Renal cortex interstitium (tissue), 11 donors: Measurements from ENCODE around the gene SOX6. TPM values are rescaled to one million over a fixed set of nuclear protein-coding genes. Genes with fewer than 3 reads are reported as not detected.
"Not testable (repeated sequence)": the region's sequence is repeated elsewhere in the genome, so short reads cannot be mapped to it uniquely, and the experiment has no call there.

Experiments used
- DNase-seq, 11 donors: peaks; one replicate each; pipeline ENCODE4 v3.0.0-alpha.2; 2013; ENCODE audit warnings: low read depth in 9 of 11, low spot score in 4 of 11; ENCODE audit errors: extremely low read depth in 1 of 11
- polyA plus RNA-seq, 3 donors: library from polyadenylated mRNA; unstranded; fragments of 120-200 nt; gene quantifications; one replicate each; pipeline ENCODE4 v1.2.1, GENCODE V29; 2013; ENCODE audit not compliant: insufficient read length in 3 of 3

SOX6 gene
- polyA plus RNA-seq, 3 donors = 20.4 to 24.9 (median 21.0) TPM

DNA sequence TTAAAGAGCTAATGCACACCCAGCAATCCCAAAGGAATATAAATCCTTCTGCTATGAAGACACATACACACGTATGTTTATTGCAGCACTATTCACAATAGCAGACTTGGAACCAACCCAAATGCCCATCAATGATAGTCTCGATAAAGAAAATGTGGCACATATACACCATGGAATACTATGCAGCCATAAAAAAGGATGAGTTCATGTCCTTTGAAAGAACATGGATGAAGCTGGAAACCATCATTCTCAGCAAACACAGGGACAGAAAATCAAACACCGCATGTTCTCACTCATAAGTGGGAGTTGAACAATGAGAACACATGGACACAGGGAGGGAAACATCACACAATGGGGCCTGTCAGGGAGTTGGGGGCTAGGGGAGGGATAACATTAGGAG, 19.3 kb upstream of the SOX6 start:
- not testable (repeated sequence) for DNase-seq

DNA sequence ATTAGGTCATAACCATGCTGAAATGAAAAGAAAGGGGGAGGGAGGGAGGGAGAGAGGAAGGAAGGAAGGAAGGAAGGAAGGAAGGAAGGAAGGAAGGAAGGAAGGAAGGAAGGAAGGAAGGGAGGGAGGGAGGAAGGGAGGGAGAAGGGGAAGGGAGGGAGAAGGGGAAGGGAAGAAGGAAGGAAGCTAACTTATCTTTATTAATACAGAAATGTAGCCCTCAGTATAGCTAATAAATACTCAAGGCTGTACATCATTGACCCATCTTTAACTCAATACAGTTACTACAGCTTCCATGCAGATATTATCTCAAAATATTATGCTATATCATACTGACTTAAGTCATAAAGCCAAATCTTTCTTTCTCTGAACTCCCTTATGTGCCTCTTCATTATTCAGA, 17.4 kb upstream of the SOX6 start:
- DNase-seq = no peak

DNA sequence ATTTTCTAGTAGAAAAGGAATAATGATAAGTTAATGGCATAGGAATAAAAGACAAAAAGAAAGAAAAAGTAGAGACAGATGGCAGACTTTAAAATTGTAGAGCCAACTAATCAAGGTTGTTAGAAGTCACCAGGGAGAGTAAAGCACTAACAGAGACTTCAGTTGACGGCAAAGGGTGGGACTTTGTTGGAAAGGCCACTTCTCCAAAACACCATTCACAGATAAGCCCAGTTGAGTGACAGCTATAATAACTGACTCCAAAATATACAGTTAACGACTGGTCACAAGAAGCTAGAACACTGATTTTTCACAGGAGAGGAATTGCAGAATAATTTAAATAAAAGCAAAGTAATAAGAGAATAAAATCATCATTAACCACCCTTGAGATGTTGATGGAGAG, 16.0 kb upstream of the SOX6 start:
- no peak for DNase-seq

DNA sequence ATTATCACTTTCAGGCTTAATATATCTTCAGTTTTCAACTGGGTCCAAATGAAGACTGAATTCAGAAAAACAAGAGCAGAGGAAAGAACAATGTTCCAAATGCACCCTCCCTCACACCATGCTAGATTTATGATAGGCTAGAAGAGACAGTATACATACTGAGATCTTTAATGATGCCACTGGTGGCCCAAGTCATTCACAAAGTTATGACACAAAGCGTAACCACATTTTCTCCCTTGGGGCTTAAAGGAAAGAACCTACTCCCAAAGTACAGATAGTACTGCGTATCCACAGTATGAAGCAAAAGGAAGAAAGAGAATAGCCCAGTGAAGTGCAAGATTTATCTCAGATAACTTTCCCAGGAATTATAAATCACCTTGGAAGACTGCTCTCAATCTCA, 10.9 kb upstream of the SOX6 start:
- no peak for DNase-seq

DNA sequence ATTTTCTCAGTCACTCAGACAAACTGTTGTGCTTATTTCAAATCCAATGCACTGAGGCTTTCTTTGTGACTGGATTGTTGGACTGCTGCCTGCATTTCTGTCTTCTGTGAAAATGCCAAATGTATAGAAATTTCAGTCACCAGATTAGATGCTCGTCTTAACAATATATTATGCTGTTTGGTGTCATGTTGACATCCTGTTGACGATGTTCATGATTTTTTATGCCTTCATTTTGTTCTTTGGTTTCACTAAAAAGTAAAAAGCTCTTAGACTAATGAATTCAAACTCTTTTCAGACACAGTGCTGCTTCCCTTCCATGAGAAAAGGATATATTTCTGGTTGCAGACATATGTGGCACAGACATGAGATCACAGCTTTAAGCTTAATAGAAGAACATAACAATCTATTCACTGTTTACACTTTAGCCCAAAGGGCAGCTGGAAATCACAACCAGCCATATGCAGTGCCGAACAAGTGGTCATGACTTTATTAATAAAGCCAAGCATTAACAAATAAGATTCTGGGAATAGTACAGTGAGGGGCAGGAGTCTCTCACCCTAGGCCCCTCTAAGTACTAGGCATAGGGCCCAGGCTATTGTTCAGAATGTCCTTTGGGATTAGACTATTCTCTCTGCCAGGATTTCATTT, 9.4 kb upstream of the SOX6 start:
- no peak for DNase-seq

DNA sequence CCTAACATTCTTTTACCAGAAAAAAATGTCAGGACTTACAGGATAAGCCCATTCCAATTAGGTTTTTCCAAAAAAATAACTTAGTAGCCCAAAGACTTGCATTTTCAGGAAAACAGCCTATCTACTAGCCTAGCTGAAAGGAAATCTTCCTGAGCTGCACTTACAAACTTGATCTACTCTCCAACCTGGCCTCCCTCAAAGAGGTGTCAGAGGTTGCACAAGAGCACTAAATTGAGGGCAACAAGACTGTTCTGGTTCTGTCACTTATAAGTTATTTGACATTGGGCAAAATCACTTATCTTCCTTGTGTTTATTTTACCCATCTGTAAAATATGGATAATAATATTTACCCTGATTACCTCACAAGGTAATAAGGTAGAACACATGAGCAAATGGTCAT, 7.9 kb upstream of the SOX6 start:
- no peak for DNase-seq

DNA sequence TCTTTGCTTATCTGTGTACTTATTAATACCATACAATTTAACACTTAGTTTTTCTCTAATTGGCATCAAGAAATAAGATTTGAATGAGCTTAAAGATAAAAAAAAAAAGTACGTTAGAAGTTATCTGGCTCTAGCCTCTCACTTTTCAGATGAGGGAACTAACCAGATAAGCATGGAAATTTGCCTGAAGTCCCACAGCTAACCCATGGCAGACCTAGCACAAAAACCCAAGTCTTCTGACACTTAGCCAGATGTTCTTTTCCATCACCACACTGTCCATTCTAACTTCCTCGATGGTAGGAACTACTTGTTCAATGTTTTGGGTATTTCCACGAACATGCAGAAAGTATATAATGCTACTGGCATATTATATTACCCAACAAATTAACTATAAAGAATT, 7.4 kb upstream of the SOX6 start:
- DNase-seq = no peak

DNA sequence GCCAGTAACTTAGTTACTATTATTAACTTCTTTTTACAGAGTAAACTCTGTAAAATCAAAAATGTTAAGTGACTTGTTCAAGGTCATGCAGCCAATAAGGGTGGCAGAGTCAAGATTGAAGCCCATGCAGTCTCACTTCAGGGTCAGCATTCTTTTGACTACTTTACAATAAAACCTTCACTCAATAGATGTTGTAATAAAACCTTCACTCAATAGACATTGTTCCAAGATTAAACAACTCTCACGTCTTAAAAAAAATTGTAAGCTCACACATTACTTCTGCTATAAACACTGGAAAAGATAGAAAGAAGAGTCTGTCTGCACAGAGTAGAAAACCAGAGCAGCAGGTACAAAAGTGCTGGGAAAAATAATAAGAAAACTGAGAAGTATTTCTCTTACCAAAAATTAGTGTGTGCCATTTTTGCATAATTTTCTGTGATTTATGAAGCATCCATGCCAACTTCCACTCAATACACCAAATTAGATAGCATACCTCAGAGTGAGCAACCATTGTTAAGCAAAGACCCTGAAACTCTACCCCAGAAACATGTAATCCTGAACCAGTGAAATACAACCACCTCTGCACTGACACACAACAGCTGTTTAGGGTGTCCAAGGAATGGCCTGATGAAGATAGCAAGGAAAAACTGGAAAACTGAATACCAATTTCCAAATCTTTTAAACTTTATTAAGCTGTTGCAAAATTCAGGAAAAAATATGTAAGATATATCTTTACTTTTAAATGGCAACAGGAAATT, 4.9 kb upstream of the SOX6 start:
- DNase-seq = peak in 3 of 11 donors; percentile 13 to 41 (median 22)

DNA sequence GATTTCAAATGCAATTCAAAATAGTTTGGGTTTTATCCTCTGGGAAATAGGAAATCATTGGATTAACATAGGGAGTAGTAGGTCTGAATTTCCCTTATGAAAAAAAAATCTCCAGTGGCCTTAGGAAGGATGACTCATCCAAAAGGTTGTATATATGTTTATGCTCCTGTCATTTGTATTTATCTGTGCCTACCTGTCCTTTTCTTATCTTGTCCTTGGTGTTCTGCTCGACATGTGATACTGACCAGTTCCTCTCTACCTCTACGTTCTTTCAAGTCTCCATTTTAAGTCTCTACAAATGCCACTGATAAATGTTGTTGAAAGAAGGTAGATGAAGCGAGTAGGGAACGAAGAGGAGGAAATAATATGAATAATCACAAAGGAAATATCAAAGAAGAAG, 3.0 kb upstream of the SOX6 start:
- no peak for DNase-seq

DNA sequence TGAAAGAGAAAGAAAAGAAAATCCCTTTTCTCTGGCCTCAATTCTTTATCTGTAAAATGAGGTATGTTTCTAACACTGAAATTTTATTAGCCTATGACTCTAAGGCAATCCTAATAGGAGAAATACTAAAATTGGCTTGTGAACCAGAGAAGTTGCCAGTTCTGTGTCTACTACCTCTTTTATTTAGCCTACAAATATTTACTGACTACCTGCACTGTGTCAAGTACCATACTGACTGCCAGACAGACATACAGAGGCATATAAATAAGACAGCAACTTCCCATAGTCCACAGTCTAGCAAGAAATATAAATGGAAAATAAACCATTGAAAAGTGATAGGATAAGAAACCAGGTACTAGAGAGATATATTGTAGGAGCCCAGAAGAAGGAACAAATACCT, 2.4 kb upstream of the SOX6 start:
- DNase-seq = no peak

DNA sequence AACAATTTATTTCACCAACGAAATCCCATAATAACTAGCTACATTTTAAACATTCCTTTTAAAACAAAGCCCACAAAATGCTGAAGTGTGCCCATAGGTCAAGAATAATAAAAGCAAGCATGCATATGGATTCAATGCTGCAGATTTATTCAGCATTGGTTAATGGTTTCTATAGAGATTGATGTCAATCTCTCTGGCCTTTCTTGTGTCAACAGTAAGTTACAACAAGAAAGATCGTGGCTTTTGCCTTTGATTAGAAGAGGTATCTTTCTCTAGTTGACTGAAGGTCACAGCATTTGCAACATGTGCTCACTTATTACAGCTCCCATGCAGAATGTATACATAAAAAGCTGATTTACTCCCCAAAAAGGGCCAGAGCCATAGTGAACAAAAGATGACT, 1.4 kb upstream of the SOX6 start:
- no peak for DNase-seq

DNA sequence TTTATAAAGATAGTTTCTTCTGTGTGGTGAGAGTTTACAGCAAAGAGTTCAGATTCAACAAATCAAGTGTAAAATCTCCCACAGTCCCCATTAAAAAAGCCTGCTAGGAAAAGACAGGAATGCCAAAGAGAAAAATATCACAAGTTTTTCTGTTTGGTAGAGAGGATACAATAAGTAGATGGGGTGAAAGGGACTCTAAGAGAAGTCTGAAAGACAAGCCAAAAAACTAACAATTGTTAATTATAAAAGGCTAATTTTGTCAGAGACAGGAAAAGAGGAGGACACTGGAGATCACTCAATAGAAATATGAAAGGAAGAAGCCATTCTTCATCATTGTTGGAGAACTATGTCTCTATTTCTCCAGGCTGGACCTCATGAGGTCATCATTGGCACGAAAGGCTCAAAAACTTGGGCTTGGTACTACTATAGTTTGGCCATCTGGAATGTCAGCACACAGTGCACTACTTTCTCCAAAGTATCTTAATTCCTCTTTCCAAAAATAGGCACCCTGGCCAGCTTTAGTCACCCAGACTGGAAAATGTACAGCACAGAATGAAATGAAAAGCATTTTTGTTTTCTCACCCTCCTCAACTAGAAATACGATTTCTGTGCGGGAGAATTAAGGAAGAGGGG, 531 bp upstream of the SOX6 start:
- no peak for DNase-seq

DNA sequence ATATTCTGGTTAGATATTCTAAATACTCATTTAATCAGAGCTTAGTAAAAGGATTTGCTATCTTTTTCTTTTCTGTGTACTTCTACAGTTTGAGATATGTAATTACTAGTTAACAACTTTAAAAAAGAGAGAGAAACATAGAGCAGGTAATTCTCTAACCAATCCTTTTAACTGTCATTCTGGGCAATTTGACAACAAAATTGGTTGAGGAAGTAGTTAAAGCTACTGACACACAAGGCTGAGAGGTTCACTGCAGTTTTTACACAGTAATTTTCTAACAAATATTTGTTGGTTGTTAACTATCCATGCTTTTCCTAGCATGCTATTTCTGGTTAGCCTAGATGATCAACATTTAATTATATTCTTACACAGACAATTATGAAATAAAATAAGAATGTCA, 3.6 kb downstream of the SOX6 start:
- DNase-seq = no peak

DNA sequence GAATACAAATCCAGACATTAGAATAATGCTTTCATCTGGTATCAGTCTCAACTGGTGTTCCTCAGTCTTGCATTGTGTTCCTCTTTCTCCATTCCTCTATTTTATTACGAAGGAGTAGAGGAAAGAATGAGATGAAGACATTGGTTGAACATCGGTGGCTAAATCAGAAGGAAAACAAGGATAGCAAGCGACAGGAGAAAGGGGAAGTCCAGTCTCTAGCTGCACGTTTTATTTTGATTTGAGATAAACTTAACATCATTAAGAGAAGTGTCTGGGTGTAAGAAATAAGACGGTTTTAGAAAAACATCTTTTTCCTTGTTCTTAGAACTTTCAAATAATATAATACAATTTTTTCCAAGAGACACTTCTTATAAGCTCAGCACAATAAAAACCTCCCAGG, 6.2 kb downstream of the SOX6 start:
- no peak for DNase-seq

DNA sequence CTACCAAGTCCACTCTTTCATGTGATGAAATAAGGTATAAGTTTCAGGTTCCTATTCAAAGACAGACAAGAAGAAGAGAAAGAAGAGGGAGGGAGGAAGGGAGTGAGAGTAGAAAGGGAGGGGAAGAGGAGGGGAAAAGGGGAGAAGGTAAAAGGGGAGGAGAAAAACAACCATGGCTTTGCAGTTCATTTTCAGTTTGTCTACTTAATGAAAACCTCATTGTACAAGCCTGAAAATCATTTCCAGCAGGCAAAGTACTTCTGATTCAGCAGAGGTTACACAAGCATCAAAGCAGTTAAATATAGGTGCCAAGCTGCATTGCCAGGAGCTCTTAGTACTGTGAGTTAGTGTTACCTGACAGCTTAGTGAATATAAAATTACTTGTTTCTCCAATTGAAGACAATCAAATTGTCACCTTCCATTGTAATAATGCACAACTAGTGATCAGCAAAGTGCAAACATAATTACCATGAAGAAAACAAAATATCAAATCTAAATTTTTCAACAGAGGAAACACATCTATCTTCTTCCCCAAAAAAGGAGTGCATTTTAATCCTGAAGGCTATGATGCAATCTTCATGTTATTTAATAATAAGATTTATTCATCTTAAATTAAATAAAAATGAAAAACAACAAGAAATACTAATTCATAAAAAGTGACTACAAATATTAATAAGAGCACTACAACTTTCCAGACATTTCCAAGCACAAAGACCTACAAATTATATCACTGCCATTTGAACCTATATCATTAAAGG, 8.2 kb downstream of the SOX6 start:
- no peak for DNase-seq

DNA sequence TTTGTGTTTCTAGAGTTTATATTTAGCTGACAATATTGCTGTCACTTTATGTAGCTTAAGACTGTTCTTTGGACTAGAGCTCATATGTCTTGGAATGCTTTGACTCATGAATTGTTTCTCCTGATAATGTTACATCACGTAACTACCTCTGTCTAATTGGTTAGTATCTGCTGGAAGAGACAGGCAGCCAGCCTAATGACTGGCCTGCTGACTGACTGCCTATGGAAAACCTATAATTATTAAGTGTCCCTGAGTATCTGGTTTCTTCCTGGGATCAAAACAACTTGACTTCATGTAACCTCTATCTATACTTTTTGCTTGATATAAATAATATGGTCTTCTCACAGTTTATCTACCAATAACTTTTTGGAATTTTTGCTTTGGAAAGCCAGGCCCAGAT, 9.4 kb downstream of the SOX6 start:
- DNase-seq = no peak

DNA sequence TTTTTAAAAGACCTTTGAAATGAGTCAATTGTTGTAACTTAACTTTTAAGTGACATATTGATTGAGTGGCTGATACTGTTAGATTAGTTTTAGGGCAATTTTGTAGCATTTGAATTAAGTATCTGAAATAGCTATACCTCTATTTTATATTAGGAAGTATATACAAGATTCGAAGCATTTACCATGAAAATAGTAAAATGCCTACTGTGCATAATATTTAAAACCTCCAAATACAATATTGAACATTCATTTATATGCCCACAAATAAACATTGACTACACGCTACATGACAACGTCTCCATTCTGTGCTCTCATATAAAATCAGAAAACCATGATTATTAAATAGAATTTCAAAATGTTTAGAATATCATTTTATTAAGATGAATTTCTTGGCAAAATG, 14.5 kb downstream of the SOX6 start:
- no peak for DNase-seq

DNA sequence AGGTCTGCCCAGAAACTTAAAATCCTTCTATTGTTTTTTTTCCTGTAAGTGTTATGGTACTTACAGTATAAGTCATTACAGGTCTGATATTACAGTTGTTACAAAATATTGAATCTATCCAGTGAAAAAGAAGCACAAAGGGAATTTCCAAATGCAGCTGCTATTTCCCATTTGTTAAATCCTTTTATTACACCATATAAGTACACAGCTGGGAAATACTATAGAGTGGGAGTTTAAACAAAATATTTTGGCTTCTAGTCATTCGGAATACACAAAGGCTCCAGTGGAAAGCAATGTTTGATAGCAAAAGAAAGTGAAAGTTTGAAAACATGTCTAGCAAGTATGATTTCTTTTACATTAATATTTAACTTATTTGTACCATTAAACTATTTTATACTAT, 18.0 kb downstream of the SOX6 start:
- no peak for DNase-seq

DNA sequence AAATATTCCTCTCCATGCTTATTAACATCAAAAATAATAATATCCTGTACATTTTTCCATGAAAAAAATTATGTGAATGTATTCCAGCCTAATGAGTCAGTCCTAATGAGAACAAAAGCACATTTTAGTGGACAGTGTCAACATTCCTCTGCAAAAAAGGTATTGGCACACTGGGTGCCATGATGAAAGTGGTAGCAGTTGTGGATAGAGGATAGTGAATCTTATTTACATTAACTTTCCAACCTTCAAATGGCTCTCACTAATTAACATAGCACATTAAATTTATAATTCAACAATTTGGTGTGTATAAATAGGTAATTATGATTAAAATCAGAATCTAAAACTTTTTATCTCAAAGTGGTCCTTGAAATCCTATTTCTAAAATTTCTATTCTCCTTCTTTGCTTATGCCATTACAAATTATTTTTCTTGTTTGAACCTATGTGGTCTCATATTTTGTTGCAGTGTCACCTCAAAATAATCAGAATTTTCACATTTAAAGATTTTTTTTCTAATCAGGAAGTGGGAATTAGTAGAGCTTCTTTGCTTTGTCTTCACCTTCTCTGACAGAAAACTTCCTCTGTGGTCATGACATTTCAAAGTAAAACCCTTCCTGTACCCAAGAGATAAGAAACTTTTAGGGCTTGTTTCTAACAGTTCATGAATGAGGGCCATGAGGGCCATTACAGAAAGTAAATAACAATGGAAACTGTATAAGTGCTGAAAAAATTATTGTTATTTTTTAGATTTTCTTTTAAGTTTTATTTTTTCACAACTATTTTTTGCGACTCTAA, 18.7 kb downstream of the SOX6 start:
- no peak for DNase-seq
